H1 (cell line): ENCODE data around the gene OAS3. TPM values are rescaled to one million over a fixed set of nuclear protein-coding genes. Genes with fewer than 3 reads are reported as not detected.

Experiments used
- CTCF ChIA-PET: fragments of 300-600 bp; sonication (Branson Sonifier 250); formaldehyde crosslinking; loops from one replicate; lab custom pipeline; 2021; ENCODE audit not compliant: partially characterized antibody; lab: Charles Lee
- POLR2A ChIA-PET: fragments of 300-600 bp; sonication (Branson Sonifier 250); formaldehyde crosslinking; loops from one replicate; lab custom pipeline; 2021; ENCODE audit warnings: inconsistent platforms; ENCODE audit not compliant: partially characterized antibody; lab: Charles Lee
- DNase-seq, 2 experiments: peaks; one replicate each; pipeline versions ENCODE4 v3.0.0 to v3.0.0-alpha.2; 2010 to 2022; ENCODE audit warnings: low spot score in 2 of 2, low read depth in 1 of 2, mixed read lengths in 1 of 2
- FAIRE-seq: peaks from 2 replicates; lab custom pipeline; 2011; peaks lifted over from hg19 to GRCh38; lab: Jason Lieb, UNC
- H2AFZ ChIP-seq: 2 replicates; pipeline ENCODE4 v1.8.1; 2012; ENCODE audit warnings: low read length, inconsistent platforms
- H2AK5ac ChIP-seq: 2 replicates; pipeline ENCODE4 v1.6.1; 2013; ENCODE audit warnings: low read depth, low read length
- H2BK120ac ChIP-seq: replicated peaks from 2 replicates; pipeline ENCODE3; 2013; ENCODE audit warnings: low read depth, low read length, inconsistent platforms
- H2BK12ac ChIP-seq: 2 replicates; pipeline ENCODE4 v1.6.1; 2013; ENCODE audit warnings: low read depth, low read length
- H2BK15ac ChIP-seq: 2 replicates; pipeline ENCODE4 v1.6.1; 2013; ENCODE audit warnings: low read length
- H2BK20ac ChIP-seq: 2 replicates; pipeline ENCODE4 v1.6.1; 2013; ENCODE audit warnings: low read length
- H2BK5ac ChIP-seq: 2 replicates; pipeline ENCODE4 v1.6.1; 2013; ENCODE audit warnings: low read depth, low read length
- H3K14ac ChIP-seq: 2 replicates; pipeline ENCODE4 v1.6.1; 2013; ENCODE audit warnings: inconsistent platforms; ENCODE audit not compliant: insufficient read length
- H3K18ac ChIP-seq: 2 replicates; pipeline ENCODE4 v1.6.1; 2013; ENCODE audit warnings: low read length; ENCODE audit errors: extremely low read depth
- H3K23ac ChIP-seq: 2 replicates; pipeline ENCODE4 v1.6.1; 2013; ENCODE audit warnings: inconsistent platforms; ENCODE audit not compliant: insufficient read length
- H3K23me2 ChIP-seq: 2 replicates; pipeline ENCODE4 v1.6.1; 2013; ENCODE audit warnings: low read depth, low read length
- H3K27ac ChIP-seq: 2 replicates; pipeline ENCODE4 v1.6.1; 2011; ENCODE audit warnings: low read depth, low read length, inconsistent platforms
- H3K27me3 ChIP-seq, 4 experiments: replicated peaks in 1 of 4; 1 replicate in 1 of 4; 2 replicates in 3 of 4; pipeline versions ENCODE4 v1.6.1 to v1.8.1; 2011 to 2013; ENCODE audit warnings: low read length in 3 of 4, mild to moderate bottlenecking in 3 of 4, inconsistent platforms in 2 of 4, mixed read lengths in 2 of 4, moderate library complexity in 1 of 4; ENCODE audit not compliant: control insufficient read depth in 3 of 4, insufficient read depth in 3 of 4; ENCODE audit errors: extremely low read depth in 1 of 4
- H3K36me3 ChIP-seq, 4 experiments: 2 replicates each; pipeline versions ENCODE4 v1.6.1 to v1.8.1; 2011 to 2013; ENCODE audit warnings: mild to moderate bottlenecking in 4 of 4, low read length in 3 of 4, moderate library complexity in 2 of 4, control low read depth in 1 of 4, inconsistent platforms in 1 of 4; ENCODE audit not compliant: insufficient read depth in 4 of 4, control insufficient read depth in 2 of 4
- H3K4ac ChIP-seq: replicated peaks from 2 replicates; pipeline ENCODE3; 2013; ENCODE audit warnings: low read length, low read depth, mixed read lengths, inconsistent platforms; ENCODE audit not compliant: insufficient read length
- H3K4me1 ChIP-seq, 4 experiments: replicated peaks in 1 of 4; 1 replicate in 1 of 4; 2 replicates in 3 of 4; pipeline versions ENCODE4 v1.6.1 to v1.8.1; 2011 to 2013; ENCODE audit warnings: low read length in 3 of 4, inconsistent platforms in 2 of 4, mixed read lengths in 1 of 4; ENCODE audit not compliant: insufficient read depth in 4 of 4, control insufficient read depth in 3 of 4
- H3K4me2 ChIP-seq, 2 experiments: 2 replicates each; pipeline versions ENCODE4 v1.6.1 to v1.8.1; 2011 to 2013; ENCODE audit warnings: low read depth in 2 of 2, low read length in 2 of 2, control low read depth in 1 of 2, inconsistent platforms in 1 of 2, mild to moderate bottlenecking in 1 of 2; ENCODE audit not compliant: insufficient read depth in 1 of 2
- H3K4me3 ChIP-seq, 4 experiments: fragments of 200-600, 300-600 bp in 1 of 4; sonication (generic), shearing (Covaris generic), sonication (Bioruptor Twin) in 1 of 4; 2 replicates each; pipeline versions ENCODE4 v1.5.1 to v1.8.1; 2011 to 2016; ENCODE audit warnings: low read length in 4 of 4, low read depth in 3 of 4, control low read depth in 2 of 4, inconsistent platforms in 2 of 4, mild to moderate bottlenecking in 2 of 4, mixed read lengths in 1 of 4, moderate library complexity in 1 of 4; ENCODE audit not compliant: insufficient read depth in 2 of 4; ENCODE audit errors: extremely low read depth in 1 of 4
- H3K56ac ChIP-seq: replicated peaks from 2 replicates; pipeline ENCODE3; 2013; ENCODE audit warnings: low read depth, mild to moderate bottlenecking, mixed read lengths, low read length, inconsistent platforms; ENCODE audit not compliant: insufficient read length
- H3K79me1 ChIP-seq: 2 replicates; pipeline ENCODE4 v1.6.1; 2013; ENCODE audit warnings: low read depth, low read length, control low read depth
- H3K79me2 ChIP-seq, 2 experiments: 2 replicates each; pipeline versions ENCODE4 v1.6.1 to v1.8.1; 2012 to 2013; ENCODE audit warnings: low read length in 2 of 2, mild to moderate bottlenecking in 2 of 2, inconsistent platforms in 1 of 2; ENCODE audit not compliant: insufficient read depth in 2 of 2, control insufficient read depth in 1 of 2
- H3K9ac ChIP-seq, 4 experiments: replicated peaks in 1 of 4; 1 replicate in 1 of 4; 2 replicates in 3 of 4; pipeline versions ENCODE4 v1.6.1 to v1.8.1; 2011 to 2013; ENCODE audit warnings: low read depth in 3 of 4, low read length in 3 of 4, control low read depth in 2 of 4, mild to moderate bottlenecking in 2 of 4, moderate library complexity in 2 of 4, inconsistent platforms in 1 of 4; ENCODE audit errors: extremely low read depth in 1 of 4
- H3K9me3 ChIP-seq, 2 experiments: 2 replicates each; pipeline versions ENCODE4 v1.6.1 to v1.8.1; 2012 to 2013; ENCODE audit warnings: mild to moderate bottlenecking in 2 of 2, moderate library complexity in 2 of 2, control low read depth in 1 of 2, inconsistent platforms in 1 of 2, low read depth in 1 of 2, low read length in 1 of 2, mixed read lengths in 1 of 2; ENCODE audit not compliant: insufficient read depth in 2 of 2
- H4K20me1 ChIP-seq, 2 experiments: replicated peaks in 1 of 2; 2 replicates each; pipeline versions ENCODE3 to v1.8.1; 2011 to 2013; ENCODE audit warnings: inconsistent platforms in 2 of 2, low read length in 2 of 2, mild to moderate bottlenecking in 1 of 2; ENCODE audit not compliant: insufficient read depth in 2 of 2, control insufficient read depth in 1 of 2
- H4K5ac ChIP-seq: 2 replicates; pipeline ENCODE4 v1.6.1; 2013; ENCODE audit warnings: low read length, low read depth, mixed read lengths, inconsistent platforms; ENCODE audit not compliant: insufficient read length
- H4K8ac ChIP-seq: 2 replicates; pipeline ENCODE4 v1.8.0; 2013; ENCODE audit warnings: mild to moderate bottlenecking, moderate library complexity, low read length, inconsistent platforms; ENCODE audit not compliant: insufficient read depth; ENCODE audit errors: extremely low read depth
- H4K91ac ChIP-seq: replicated peaks from 2 replicates; pipeline ENCODE3; 2013; ENCODE audit warnings: low read length, mixed read lengths, inconsistent platforms; ENCODE audit not compliant: insufficient read length
- CHD1 ChIP-seq: IDR thresholded peaks from 2 replicates; pipeline ENCODE4 v1.6.1; 2012; ENCODE audit warnings: low read depth, low read length, improper control_type of control experiment
- SP4 ChIP-seq: IDR thresholded peaks from 2 replicates; pipeline ENCODE4 v1.6.1; 2012; ENCODE audit warnings: low read length, inconsistent platforms
- WGBS, 2 experiments: shearing (Covaris generic) in 1 of 2; methylation state at CpG; one replicate each; pipeline versions ENCODE4 v1.1.6 to v1.1.7; 2013 to 2015; ENCODE audit warnings: low lambda C conversion rate in 2 of 2, mixed read lengths in 2 of 2, inconsistent platforms in 1 of 2, low coverage in 1 of 2, missing lambda C conversion rate in 1 of 2; ENCODE audit not compliant: insufficient replicate concordance in 2 of 2, insufficient coverage in 1 of 2, insufficient read length in 1 of 2; ENCODE audit errors: extremely low coverage in 1 of 2, missing lambda C conversion rate in 1 of 2; 5-methylcytosine and 5-hydroxymethylcytosine counted together
- polyA plus RNA-seq, 7 experiments: library from polyadenylated mRNA; depleted of rRNA in 3 of 7; stranded (reverse) in 5 of 7; unstranded in 2 of 7; fragments of >200 nt in 5 of 7; fragments of 200-250 nt in 2 of 7; gene quantifications; 1 replicate in 5 of 7; 2 replicates in 1 of 7; 4 replicates in 1 of 7; pipeline versions ENCODE4 v1.2.1 to v1.2.3, GENCODE V29; 2011 to 2013; ENCODE audit warnings: missing spikeins in 2 of 7, mixed read lengths in 2 of 7
- total RNA-seq: library from RNA; stranded (reverse); fragmentation: NEBNext Ultra II Directional; extraction: Animal tissue kit (Norgen Biotek cat#: 25700); gene quantifications from 2 replicates; pipeline ENCODE4 v1.2.1, GENCODE V29; 2021

Gene OAS3
- total and polyA plus RNA-seq, 2 of the 8 experiments (the other 6 are each of a cell fraction or from before 2014, with no cell fraction given) = 0.73 to 3.7 TPM

DNA sequence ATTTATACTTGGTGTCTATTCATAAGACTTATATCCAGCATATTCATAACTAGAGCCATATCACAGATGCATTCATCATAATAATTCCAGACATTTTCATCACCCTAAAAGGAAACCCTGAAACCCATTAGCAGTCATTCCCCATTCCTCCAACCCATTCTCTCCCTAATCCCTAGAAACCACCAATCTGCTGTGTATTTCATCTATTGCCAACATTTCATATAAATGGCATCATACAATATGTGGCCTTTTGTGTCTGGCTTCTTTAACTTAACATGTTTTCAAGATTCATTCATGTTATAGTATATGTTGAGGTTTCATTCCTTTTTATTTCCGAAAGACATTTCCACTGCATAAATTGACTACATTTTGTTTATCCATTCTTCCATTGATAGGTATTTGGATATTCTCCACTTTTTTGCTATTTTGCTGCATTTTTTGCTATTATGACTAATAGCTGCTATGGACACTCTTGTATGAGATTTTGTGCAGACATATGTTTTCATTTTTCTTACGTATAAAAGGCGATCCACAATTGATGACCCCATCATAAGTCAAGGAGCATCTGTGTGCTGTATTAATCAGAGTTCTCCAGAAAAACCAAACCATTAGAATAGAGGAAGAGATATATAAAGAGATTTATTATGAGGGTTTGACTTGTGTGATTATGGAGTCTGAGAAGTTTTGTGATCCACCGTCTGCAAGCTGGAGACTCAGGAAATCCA is 34.9 kb downstream of the OAS3 start:
- Histone ChIP-seq H3K14ac (no peak overlapping the region), H2BK120ac (no peak overlapping the region), H3K79me2 (no peaks in the 10 kb centered on the region), H4K8ac (no peak overlapping the region), H4K91ac (no peak overlapping the region), H2BK20ac (no peak overlapping the region), H4K5ac (no peak overlapping the region), H3K23ac (no peak overlapping the region), H3K9ac (no peak overlapping the region), H4K20me1 (peaks cover 0 to 2% of the 10 kb centered on the region in 2 experiments), H3K23me2 (no peaks in the 10 kb centered on the region), H3K4me1 (0 out of 7 replicates have a peak, but pooled peaks cover 0 to under 1% (median 0%) of the 10 kb centered on the region in 4 experiments), H2AK5ac (no peak overlapping the region), H3K79me1 (no peaks in the 10 kb centered on the region), H3K36me3 (no peaks in the 10 kb centered on the region), H3K56ac (no peak overlapping the region), H3K18ac (no peak overlapping the region), H2BK5ac (no peak overlapping the region), H3K4me3 (no peak overlapping the region), H2AFZ (no peak overlapping the region), H3K4me2 (no peak overlapping the region), H3K27me3 (no peaks in the 10 kb centered on the region; a peak in 2 of 7 replicates), H3K9me3 (no peaks in the 10 kb centered on the region), H3K4ac (no peak overlapping the region), H3K27ac (no peak overlapping the region), H2BK12ac (no peak overlapping the region), H2BK15ac (no peak overlapping the region)
- POLR2A ChIA-PET = no interaction called here
- no peak for DNase-seq
- FAIRE-seq = no peak
- WGBS, 2 experiments = 94% methylated on average over 4 of the region's 4 CpGs; no CpG with 5 or more reads in 1 of the 2 experiments
- CTCF ChIA-PET = interaction anchor here (1.8 to 2.0 kb wide), 2 partner anchors 20 to 31 kb away, joined by 4 to 5 read pairs; no protein-coding TSS in a partner anchor
- TF ChIP-seq SP4 (no peak), CHD1 (no peak)
